GF-D8 (cell line): ENCODE results near the gene TMPRSS11E.
A peak's percentile ranks its signal among the peaks of the same experiment; 100 is the strongest.
"Not testable (repeated sequence)": the region's sequence is repeated elsewhere in the genome, so short reads cannot be mapped to it uniquely, and the experiment has no call there.

Experiments
- DNase-seq: peaks from one replicate; lab custom pipeline; 2025; lab: John Stamatoyannopoulos, UW

The TMPRSS11E gene

DNA sequence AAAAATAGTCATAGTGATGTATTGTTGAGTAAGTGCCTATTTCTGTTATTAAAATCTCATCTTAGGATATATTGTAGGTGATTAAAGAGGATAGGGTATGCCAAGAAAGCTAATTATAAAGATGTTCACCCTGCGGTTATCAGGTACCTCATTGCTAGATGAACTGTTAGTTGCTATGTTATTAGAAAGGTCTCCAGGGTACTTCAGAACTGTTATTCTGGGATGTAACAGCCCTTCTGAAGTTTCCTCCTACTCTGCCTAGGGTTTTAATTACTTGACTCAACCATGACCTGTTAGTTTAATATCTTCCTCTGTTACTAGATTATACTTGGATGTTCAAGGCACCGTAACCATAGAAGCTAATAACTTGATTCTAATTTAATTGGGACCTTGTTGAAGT is 15.4 kb downstream of the TMPRSS11E start:
- DNase-seq: no peak

GRCh38 chr4:68463796-68464195 is 16.5 kb downstream of the TMPRSS11E start:
- DNase-seq: no peak

GRCh38 chr4:68465058-68465457 is 17.8 kb downstream of the TMPRSS11E start:
- DNase-seq: no peak

GRCh38 chr4:68466185-68466584 is 18.9 kb downstream of the TMPRSS11E start:
- DNase-seq: no peak

DNA sequence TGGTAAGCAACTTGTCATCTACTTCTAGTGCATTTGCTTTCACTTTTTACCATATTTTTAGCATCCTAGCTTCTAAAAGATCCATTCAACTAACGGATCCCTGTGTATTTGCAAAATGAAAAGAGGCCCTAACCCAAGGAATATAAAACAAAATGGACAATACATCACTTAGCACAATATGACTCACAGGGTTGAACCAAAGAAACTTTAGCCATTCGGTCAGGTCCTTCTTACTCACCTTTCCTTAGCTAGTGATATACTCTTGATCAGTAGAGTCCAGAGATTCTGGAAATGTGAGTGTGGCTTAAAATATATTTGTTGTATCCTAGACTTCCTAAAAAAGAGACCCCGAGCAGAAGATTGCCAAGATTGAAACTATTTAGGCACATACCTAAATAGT is 19.5 kb downstream of the TMPRSS11E start:
- DNase-seq: no peak

GRCh38 chr4:68469482-68469881 is 22.2 kb downstream of the TMPRSS11E start:
- no peak for DNase-seq

GRCh38 chr4:68476191-68476590 is 28.9 kb downstream of the TMPRSS11E start:
- no peak for DNase-seq

- no peak for DNase-seq
These were observed 42.1 kb downstream of the TMPRSS11E start for GRCh38 chr4:68489338-68489737.

DNA sequence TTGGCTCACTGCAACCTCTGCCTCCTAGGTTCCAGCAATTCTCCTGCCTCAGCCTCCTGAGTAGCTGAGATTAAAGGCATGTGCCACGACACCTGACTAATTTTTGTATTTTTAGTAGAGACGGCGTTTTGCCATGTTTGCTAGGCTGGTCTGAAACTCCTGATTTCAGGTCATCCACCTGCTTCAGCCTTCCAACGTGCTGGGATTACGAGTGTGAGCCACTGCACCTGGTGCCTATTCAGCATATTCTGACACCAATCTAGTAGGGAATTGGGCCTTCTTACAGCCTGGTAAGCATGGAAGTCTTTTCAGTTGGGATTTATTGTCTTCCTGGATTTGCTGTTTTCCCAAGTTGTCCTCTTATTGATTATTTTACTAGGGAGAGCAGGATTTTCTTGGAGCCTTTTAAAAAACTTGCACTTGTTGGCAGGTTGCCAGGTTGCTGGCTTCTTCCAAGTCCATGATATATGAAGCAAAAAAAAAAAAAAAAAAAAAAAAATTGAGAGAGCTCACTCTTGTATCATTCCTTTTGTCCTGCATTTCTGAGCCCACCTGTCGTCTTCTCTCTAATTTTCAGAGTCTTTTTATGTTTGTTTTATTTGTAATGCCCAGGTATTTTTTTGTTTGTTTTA is 43.7 kb downstream of the TMPRSS11E start:
- no peak for DNase-seq

DNA sequence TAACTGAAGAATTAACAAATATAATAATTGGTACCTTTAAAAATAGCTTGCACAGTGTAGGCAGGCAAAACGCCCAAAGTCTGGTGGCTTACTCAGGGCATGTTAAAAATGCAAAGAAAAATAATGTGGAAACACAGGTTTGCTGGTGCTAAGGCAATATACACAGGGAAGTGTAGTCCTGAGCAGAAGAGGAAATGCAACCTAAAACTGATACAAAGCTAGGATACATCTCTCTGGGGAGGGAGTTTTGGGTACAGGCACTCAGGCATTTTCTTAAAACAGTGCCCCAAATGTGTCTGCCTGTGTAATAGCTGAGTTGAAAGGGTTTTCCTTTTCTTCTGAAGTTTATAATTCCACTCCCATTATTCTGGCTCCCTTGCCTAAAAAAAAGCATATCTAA is 47.4 kb downstream of the TMPRSS11E start:
- no peak for DNase-seq

GRCh38 chr4:68498413-68499007 is 51.2 kb downstream of the TMPRSS11E start:
- peak; percentile 11 for DNase-seq

- no peak for DNase-seq
These were observed 51.8 kb downstream of the TMPRSS11E start for GRCh38 chr4:68499021-68499420.

DNA sequence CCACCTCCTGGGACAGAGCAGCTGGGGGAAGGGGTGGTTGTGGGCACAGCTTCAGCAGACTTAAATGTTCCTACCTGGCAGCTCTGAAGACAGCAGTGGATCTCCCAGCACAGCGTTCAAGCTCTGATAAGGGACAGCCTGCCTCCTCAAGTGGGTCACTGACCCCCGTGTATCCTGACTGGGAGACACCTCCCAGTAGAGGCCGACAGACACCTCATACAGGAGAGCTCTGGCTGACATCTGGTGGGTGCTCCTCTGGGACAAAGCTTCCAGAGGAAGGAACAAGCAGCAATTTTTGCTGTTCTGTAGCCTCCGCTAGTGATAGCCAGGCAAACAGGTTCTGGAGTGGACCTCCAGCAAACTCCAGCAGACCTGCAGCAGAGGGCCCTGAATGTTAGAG is 56.2 kb downstream of the TMPRSS11E start:
- DNase-seq: not testable (repeated sequence)

- not testable (repeated sequence) for DNase-seq
These were observed 57.6 kb downstream of the TMPRSS11E start for GRCh38 chr4:68504836-68505235.

DNA sequence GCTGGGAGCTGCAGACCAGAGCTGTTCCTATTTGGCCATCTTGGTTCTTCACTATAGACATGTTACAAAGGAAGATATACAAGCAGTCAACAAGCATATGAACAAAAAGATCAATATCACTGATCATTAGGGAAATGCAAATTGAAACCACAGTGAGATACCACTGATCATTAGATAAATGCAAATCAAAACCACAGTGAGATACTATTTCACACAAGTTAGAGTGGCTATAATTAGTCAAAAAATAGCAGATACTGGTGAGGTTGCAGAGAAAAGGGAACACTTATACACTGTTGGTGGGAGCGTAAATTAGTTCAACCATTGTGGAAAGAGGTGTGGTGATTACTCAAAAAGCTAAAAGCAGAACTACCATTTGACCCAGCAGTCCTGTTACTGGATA is 58.2 kb downstream of the TMPRSS11E start:
- not testable (repeated sequence) for DNase-seq

- DNase-seq: no peak
These were observed 71.6 kb downstream of the TMPRSS11E start for GRCh38 chr4:68518889-68519288.

- DNase-seq: no peak
These were observed 73.7 kb downstream of the TMPRSS11E start for GRCh38 chr4:68520985-68521384.

DNA sequence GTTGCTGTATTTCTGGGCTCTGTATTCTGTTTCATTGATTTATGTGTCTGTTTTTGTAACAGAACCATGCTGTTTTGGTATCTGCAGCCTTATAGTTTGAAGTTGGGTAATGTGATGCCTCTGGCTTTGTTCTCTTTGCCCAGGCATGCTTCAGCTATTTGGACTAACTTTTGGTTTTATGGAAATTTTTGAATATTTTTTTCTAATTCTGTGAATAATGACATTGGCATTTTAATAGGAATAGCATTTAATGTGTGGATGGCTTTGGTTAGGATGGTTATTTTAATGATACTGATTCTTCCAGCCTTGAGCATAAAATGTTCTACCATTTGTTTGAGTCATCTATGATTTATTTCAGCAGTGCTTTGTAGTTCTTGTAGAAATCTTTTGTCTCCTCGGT is 75.0 kb downstream of the TMPRSS11E start:
- not testable (repeated sequence) for DNase-seq

DNA sequence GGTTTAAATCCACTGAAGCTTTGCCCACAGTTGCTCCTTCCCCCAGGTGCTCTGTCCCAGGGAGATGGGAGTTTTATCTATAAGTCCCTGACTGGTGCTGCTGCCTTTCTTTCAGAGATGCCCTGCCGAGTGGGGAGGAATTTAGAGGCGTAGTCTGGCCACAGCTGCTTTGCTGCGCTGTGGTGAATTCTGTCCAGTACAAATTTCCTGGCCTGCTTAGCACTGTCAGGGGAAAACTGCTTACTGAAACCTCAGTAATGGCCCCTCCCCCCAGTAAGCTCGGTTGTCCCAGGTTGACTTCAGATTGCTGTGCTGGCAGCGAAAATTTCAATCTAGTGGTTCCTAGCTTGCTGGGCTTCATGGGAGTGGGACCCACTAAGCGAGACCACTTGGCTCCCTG is 88.7 kb downstream of the TMPRSS11E start:
- DNase-seq: no peak

GRCh38 chr4:68536375-68536774 is 89.1 kb downstream of the TMPRSS11E start:
- no peak for DNase-seq

DNA sequence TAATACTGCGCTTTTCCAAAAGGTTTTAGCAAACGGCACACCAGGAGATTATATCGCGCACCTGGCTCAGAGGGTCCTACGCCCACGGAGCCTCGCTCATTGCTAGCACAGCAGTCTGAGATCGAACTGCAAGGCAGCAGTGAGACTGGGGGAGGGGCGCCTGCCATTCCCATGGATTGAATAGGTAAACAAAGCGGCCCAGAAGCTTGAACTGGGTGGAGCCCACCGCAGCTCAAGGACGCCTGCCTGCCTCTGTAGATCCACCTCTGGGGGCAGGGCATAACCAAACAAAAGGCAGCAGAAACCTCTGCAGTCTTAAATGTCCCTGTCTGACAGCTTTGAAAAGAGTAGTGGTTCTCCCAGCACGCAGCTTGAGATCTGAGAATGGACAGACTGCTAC is 95.5 kb downstream of the TMPRSS11E start:
- not testable (repeated sequence) for DNase-seq
